HEK293T (cell line): ENCODE measurements around the gene TNS2.
"Not testable (repeated sequence)": the region's sequence is repeated elsewhere in the genome, so short reads cannot be mapped to it uniquely, and the experiment has no call there.

Experiments
- CTCF ChIA-PET: fragments of 350-600 bp; formaldehyde crosslinking; extraction: SDS; loops from one replicate; lab custom pipeline; 2021; ENCODE audit warnings: antibody characterized with exemption, inconsistent platforms; lab: Yijun Ruan, JAX
- POLR2A ChIA-PET: fragments of 350-600 bp; formaldehyde crosslinking; extraction: SDS; loops from one replicate; lab custom pipeline; 2020; ENCODE audit warnings: antibody characterized with exemption, inconsistent platforms; lab: Yijun Ruan, JAX
- DNase-seq: peaks from one replicate; pipeline ENCODE4 v3.0.0; 2012; ENCODE audit warnings: mixed read lengths; ENCODE audit errors: extremely low spot score
- ARNT ChIP-seq: fragments of 450-650 bp; IDR thresholded peaks from 2 replicates; pipeline ENCODE4 v1.6.1; 2017; ENCODE audit warnings: mild to moderate bottlenecking
- BHLHE40 ChIP-seq: fragments of 450-650 bp; IDR thresholded peaks from 2 replicates; pipeline ENCODE4 v1.6.1; 2016; ENCODE audit warnings: mild to moderate bottlenecking, moderate library complexity, borderline replicate concordance
- CTBP1 ChIP-seq: fragments of 450-650 bp; IDR thresholded peaks from 2 replicates; pipeline ENCODE4 v1.6.1; 2016; ENCODE audit warnings: borderline replicate concordance
- ELF4 ChIP-seq: fragments of 450-650 bp; IDR thresholded peaks from 2 replicates; pipeline ENCODE4 v1.6.1; 2017; ENCODE audit warnings: antibody characterized with exemption
- FOXA1 ChIP-seq: fragments of 450-650 bp; IDR thresholded peaks from 2 replicates; pipeline ENCODE4 v1.6.1; 2016; ENCODE audit warnings: mild to moderate bottlenecking
- FOXK2 ChIP-seq: fragments of 450-650 bp; IDR thresholded peaks from 2 replicates; pipeline ENCODE4 v1.6.1; 2016; ENCODE audit warnings: mild to moderate bottlenecking
- FOXM1 ChIP-seq: fragments of 450-650 bp; IDR thresholded peaks from 2 replicates; pipeline ENCODE4 v1.6.1; 2017; ENCODE audit warnings: mild to moderate bottlenecking, borderline replicate concordance
- HDGF ChIP-seq: fragments of 450-650 bp; IDR thresholded peaks from 2 replicates; pipeline ENCODE4 v1.6.1; 2017; ENCODE audit warnings: antibody characterized with exemption, borderline replicate concordance
- L3MBTL2 ChIP-seq: fragments of 450-650 bp; conservative IDR thresholded peaks from 2 replicates; pipeline ENCODE4 v1.6.1; 2016; ENCODE audit warnings: mild to moderate bottlenecking
- LEF1 ChIP-seq: fragments of 450-650 bp; IDR thresholded peaks from 2 replicates; pipeline ENCODE4 v1.6.1; 2017; ENCODE audit warnings: mild to moderate bottlenecking, borderline replicate concordance
- NFRKB ChIP-seq: fragments of 450-650 bp; IDR thresholded peaks from 2 replicates; pipeline ENCODE4 v1.6.1; 2016; ENCODE audit warnings: mild to moderate bottlenecking, moderate library complexity
- PKNOX1 ChIP-seq: fragments of 450-650 bp; IDR thresholded peaks from 2 replicates; pipeline ENCODE4 v1.6.1; 2016
- SP1 ChIP-seq: fragments of 450-650 bp; IDR thresholded peaks from 2 replicates; pipeline ENCODE4 v1.6.1; 2017
- SUZ12 ChIP-seq: fragments of 450-650 bp; IDR thresholded peaks from 2 replicates; pipeline ENCODE4 v1.6.1; 2016; ENCODE audit warnings: mild to moderate bottlenecking
- TARDBP ChIP-seq: fragments of 450-650 bp; IDR thresholded peaks from 2 replicates; pipeline ENCODE4 v1.6.1; 2016
- ZNF384 ChIP-seq: fragments of 450-650 bp; IDR thresholded peaks from 2 replicates; pipeline ENCODE4 v1.6.1; 2016

TNS2 gene

DNA sequence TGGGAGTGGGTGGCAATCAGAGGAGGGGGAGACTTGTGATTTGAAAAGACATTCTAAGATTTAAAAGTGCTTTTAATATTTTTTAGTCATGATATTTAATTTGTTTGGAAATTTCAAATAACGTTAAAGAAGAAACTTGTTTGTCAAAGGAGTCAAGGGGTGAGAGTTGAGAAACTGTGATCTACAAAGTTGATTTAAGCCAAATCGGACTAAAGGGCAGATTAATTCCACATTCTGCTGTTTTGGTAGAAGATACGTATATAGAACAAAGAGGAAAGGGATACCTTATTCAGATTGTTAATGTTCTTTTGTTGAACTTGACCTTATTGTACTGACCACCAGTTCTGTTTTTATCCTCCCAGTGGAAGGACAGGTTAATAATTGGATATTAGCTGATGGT, 36.9 kb upstream of the TNS2 start:
- no peak for DNase-seq
- ChIA-PET CTCF (no interaction called here), POLR2A (no interaction called here)
- TF ChIP-seq FOXM1 (no peak), LEF1 (no peak), ELF4 (no peak), PKNOX1 (no peak), CTBP1 (no peak), BHLHE40 (no peak), ZNF384 (no peak), SUZ12 (no peak), ARNT (no peak), NFRKB (no peak), L3MBTL2 (no peak), SP1 (no peak), TARDBP (no peak), FOXA1 (no peak), FOXK2 (no peak), HDGF (no peak)

DNA sequence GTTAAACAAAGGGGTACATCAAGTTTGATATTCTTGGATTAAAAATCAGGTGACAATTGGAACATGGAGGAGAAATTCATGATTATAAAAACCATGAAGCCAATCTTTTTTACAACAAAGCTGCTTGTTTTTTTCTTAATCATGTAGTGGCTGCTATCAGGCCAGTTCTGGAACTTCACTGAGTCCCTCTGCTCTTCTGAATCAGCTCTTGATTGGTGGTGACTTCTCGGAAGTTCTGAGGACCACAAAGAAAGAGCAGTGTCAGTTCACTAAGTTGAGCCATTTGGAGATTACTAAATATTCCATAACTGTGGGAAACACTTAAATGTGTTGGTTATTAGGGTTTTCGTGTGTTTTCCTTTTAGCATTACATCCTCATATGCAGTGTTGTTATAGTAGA, 35.2 kb upstream of the TNS2 start:
- ChIA-PET POLR2A (no interaction called here), CTCF (no interaction called here)

GRCh38 chr12:53025250-53025649, 24.6 kb upstream of the TNS2 start:
- DNase-seq, result no peak
- POLR2A ChIA-PET, result no interaction called here
- CTCF ChIA-PET, result no interaction called here
- TF ChIP-seq FOXA1 (no peak), ARNT (no peak), LEF1 (no peak), ELF4 (no peak), HDGF (no peak), SUZ12 (no peak), BHLHE40 (no peak), L3MBTL2 (no peak)

More for the DNA sequence above, 35.2 kb upstream of the TNS2 start:
- DNase-seq, result no peak
- no peak for TF ChIP-seq LEF1
- TF ChIP-seq FOXA1, result no peak
- no peak for TF ChIP-seq ZNF384
- no peak for TF ChIP-seq BHLHE40
- no peak for TF ChIP-seq HDGF
- no peak for TF ChIP-seq FOXK2
- no peak for TF ChIP-seq ELF4
- no peak for TF ChIP-seq TARDBP
- TF ChIP-seq ARNT, result no peak
- TF ChIP-seq SUZ12, result no peak

- POLR2A ChIA-PET, result interaction anchor here (1.0 kb wide), 1 partner anchor 21 kb away, joined by 3 read pairs; the partner anchor contains the start of gene EIF4B
- CTCF ChIA-PET, result interaction anchor here (1.0 kb wide), 1 partner anchor 71 kb away, joined by 3 read pairs; no protein-coding TSS in a partner anchor
- not testable (repeated sequence) for DNase-seq
These were observed 22.9 kb upstream of the TNS2 start for GRCh38 chr12:53027014-53027413.

DNA sequence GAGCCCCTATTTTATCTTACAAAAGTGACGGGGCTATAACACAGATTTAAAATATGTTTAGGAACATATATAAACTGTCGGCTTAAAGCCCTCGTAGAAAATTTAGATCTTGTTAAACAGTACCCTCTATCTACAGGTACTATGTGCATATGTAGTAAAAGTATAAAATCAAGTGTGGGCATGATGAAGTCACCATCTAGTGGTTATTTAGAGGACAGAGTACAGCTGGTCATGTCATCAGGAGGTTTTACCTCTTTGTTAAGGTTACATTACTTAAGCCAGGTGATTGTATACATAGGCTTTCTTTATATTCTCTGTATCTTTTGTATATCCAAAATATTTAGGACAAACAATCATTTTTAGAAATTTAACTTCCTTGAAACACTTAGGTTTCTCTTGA, 18.2 kb upstream of the TNS2 start:
- POLR2A ChIA-PET, result interaction anchor here (1.4 kb wide), 1 partner anchor 26 kb away, joined by 6 read pairs; the partner anchor contains the start of gene EIF4B

GRCh38 chr12:53033832-53034231, 16.0 kb upstream of the TNS2 start:
- DNase-seq, CTCF ChIA-PET: not testable (repeated sequence)
- POLR2A ChIA-PET, result interaction anchor here (1.3 kb wide), 1 partner anchor 28 kb away, joined by 3 read pairs; no protein-coding TSS in a partner anchor

More for the DNA sequence above, 18.2 kb upstream of the TNS2 start:
- no peak for DNase-seq
- CTCF ChIA-PET, result interaction anchor here (1.0 kb wide), 1 partner anchor 8 kb away, joined by 3 read pairs; no protein-coding TSS in a partner anchor
- TF ChIP-seq LEF1, result no peak
- TF ChIP-seq FOXK2, result no peak
- no peak for TF ChIP-seq SUZ12
- no peak for TF ChIP-seq NFRKB
- no peak for TF ChIP-seq L3MBTL2
- no peak for TF ChIP-seq PKNOX1
- no peak for TF ChIP-seq FOXM1

DNA sequence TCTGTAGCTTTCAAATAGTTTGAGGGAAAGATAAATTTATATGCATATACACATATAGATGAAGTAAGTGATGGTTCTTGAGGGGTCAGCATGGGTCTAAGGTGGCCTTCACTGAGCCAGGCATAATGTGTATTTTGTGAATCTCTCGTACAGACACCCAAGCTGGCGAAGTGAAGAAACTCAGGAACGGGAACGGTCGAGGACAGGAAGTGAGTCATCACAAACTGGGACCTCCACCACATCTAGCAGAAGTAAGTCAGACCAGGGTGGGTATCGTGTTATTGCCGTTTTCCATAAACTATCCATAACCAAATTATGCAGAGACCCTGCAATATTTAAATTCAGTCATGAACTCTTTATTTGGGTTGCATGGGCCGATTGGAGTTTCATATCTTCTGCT, 15.4 kb upstream of the TNS2 start:
- ChIA-PET CTCF (no interaction called here), POLR2A (interaction anchor here (1.3 kb wide), 1 partner anchor 29 kb away, joined by 3 read pairs; no protein-coding TSS in a partner anchor)
- TF ChIP-seq FOXM1 (no peak), FOXA1 (no peak), SP1 (no peak), LEF1 (no peak), ARNT (no peak), SUZ12 (no peak), TARDBP (no peak)
- DNase-seq, result no peak

- ChIA-PET CTCF (no interaction called here), POLR2A (interaction anchor here (3.3 kb wide), 1 partner anchor 30 kb away, joined by 12 read pairs; the partner anchor contains the start of gene EIF4B)
- no peak for TF ChIP-seq TARDBP
- no peak for TF ChIP-seq FOXM1
- no peak for TF ChIP-seq FOXA1
- no peak for TF ChIP-seq NFRKB
- no peak for TF ChIP-seq SP1
- no peak for TF ChIP-seq HDGF
- DNase-seq, result no peak
These were observed 13.1 kb upstream of the TNS2 start for GRCh38 chr12:53036802-53037201.
